NCI-H1694 treated with DMSO at 0.1 percent for 48 hours (cell line): ENCODE data around the gene TOM1L2.

Source experiments
- DNase-seq: peaks from one replicate; lab custom pipeline; 2025; lab: John Stamatoyannopoulos, UW

Gene TOM1L2

DNA sequence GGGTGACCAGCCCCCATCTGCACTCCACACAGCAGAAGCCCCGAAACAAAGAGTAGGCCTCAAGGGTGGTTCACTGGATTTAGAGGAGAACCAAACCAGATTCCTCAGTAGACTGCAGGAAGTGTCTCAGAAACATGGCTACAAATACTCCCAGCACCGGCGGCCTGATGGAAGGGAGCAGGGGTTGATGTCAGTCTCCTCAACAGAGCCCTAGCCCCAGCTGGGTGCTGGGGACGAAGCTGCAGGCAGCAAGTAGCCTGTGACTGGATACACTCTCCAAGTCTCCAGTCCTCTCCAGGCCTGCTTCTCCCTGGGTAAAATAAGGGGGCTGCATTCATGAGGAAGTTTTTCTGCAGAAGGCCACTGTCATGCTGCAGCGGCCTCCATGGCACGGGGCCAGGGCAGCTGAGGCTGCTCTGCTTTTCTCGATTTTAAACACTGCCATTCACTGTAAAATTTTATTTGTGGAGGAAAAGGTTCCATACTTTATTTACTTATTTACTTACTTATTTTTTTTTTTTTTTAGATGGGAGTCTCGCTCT, 98.7 kb downstream of the TOM1L2 start:
- DNase-seq = no peak

DNA sequence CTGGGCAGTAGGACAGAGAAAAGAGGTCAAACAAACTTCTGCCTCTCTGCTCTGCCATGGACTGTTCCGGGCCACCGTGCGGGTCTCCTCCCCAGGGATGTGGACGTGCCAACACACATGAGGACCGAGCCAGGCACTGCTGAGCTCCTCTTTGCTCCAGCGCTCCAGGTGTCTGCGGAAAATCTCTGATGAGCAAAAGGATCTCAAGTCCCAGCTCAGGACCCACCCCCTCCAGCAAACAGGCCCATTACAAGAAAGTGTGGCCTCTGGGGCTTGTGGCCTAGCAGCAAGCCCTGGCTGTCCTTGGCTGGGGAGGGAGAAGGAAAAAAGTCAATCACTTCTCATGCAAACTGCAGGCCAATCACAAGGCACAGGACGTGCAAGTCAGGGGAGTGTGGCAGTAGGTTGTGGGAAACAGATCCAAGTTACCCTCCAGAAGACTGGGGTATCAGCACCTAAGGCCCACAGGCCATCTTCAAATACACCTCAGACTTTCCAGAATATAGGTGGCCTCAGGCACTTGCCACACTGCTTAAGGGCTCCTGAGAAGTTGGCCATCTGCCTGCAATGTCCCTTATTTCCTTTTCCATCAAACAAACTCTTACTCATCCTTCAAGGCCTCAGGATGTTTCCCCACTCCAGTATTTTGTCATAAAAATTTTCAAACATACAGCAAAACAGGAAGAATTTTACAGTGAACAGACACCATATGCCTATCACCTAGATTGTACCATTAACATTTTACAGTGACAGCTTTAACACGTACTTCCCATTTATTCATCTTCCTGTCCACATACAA, 99.5 kb downstream of the TOM1L2 start:
- no peak for DNase-seq

DNA sequence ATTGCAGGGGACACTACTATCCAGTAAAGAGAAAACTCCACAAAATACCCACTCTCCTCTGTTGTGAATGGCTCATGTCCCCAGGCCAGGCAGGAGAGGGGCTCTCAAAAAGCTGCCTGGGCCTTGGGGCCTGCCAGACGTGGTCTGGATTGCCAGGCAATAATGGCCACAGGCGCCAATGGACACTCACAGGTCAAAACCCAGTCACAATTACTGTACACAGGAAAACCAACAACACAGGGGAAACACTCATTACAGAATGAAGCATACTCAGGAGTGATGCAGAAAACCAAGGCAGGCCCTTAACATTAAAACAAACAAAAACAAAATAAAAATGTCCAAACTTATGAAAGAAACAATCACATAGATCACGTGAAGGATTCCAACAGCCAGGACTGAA, 100.3 kb downstream of the TOM1L2 start:
- no peak for DNase-seq

DNA sequence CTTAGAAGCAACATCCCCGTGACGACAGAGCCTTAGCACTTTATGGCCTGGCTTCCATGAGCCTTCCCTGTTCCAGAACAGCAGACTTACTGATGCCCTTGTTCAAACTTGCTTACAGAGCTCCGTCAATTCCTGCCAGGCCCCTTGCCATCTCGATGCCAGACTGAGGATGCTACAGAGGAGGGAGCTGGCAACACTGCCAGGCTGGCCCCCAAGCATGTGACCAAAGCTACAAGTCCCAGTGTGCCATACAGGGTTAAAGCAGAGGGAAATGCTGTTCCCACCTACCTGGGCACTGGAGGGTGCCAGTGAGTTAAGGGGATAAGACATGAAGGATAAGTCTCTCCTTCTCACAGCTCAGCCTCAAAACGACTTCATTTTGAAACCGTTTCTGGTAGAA, 102.0 kb downstream of the TOM1L2 start:
- DNase-seq = no peak

DNA sequence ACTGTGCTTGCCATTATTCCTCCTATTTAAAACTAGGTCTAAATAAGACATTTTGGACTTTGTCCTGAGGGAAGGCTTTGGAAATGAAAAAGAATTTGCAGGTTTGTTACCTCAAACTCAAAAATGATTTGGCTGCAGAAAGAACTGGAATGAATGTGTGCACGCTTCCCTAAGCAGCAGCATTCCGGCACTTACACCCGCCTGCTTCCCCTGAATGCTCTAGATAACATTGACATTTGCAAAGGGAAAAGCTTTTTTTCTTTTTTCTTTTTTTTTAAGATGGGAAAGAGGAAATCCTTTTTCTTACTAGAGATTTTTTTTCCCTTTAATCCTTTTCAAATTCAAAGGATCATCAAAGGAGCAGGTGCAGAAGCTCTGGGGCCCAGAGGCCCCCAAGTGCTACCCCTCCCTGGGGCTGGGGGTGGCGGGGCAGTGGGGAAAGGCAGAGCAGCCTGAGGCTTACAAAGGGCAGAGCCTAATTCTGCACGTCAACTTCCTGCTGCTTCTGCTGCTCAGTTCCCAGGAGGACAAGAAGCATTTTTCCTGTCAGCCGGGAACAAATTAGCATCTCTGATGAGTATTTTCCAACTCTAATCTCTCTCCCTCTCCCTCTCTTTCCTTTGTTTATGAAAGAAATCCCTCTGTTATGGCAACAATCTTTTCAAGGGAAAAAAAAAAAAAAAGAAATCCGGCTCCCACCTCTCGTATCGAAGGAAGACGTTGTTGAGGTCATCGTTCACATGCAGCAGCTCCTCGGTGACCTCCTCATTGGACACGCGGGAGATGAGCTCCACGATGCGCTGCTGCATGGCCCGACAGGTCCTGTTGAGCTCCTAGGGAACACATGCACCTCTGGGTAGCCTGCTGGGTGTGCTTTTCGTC, 103.3 kb downstream of the TOM1L2 start:
- DNase-seq = no peak

DNA sequence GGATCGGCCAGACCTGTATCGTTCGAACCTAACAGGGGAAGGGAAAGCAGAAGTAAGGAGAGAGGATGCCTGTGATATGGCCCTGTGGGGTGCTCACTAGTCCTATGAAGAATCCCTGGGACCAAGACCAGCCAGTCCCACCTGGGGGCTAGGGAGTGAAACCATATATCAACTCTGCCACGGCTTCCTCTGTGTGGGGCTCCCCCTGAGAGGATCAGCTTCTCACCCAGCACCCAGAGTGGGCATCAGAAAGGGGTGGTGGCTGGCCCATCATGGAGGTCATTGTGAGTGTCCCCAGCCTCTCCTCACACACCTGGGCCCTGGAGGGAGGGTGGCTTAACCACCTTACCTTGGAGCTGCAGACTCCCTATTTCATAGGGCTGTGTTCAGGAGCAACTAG, 105.3 kb downstream of the TOM1L2 start:
- DNase-seq = no peak

DNA sequence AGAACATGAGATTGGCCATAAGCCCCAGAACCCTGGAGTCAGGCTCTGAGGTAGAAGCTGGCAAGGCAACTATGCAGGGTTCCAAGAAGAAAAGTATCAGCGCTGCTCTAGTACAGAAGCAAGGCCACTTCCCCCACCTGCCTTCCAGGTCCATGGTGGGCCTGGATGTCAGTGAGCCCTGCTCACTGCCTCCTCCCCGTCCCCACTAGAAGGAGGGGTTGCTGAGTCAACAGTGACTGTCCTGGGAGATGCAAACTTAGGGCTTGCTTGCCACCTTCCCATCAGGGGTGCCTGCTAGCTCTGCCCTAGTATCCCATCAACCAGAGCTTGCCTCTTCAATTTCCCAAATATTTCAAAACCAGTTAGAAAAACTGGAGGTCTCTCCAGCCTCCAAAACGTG, 105.8 kb downstream of the TOM1L2 start:
- no peak for DNase-seq

DNA sequence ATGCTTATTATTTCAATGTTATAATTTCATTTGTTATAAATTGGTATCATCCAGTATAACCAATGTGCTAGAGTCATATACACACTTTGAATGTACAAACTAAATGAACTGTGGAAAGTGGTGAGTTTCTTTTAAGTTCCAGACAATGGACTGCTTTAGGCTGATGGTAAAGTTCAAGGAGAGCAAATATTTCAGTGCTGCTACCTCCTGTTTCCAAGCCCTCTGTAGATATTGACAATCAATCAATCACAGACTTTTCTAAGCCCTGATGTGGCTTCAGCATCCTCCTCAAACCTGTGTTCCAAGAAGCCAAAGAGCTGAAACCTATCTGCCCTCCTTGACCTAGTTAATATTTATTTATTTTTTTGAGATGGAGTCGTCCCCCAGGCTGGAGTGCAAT, 107.2 kb downstream of the TOM1L2 start:
- DNase-seq = no peak

DNA sequence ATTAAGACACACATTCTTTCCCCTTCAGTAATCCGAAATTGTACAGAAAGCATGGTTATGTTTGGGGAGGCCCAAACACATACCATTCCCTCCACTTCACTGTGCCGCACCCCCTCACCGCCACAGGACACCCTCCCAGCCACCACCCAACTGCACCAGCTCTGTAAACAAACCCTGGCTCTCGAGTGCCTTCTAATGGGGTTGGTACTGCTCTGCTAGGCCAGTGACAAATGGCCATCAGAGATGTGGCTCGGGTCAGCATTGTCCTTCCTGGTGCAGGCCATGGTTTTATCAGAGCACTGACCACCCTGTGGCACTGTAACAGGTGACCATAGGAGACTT, 111.5 kb downstream of the TOM1L2 start:
- no peak for DNase-seq

DNA sequence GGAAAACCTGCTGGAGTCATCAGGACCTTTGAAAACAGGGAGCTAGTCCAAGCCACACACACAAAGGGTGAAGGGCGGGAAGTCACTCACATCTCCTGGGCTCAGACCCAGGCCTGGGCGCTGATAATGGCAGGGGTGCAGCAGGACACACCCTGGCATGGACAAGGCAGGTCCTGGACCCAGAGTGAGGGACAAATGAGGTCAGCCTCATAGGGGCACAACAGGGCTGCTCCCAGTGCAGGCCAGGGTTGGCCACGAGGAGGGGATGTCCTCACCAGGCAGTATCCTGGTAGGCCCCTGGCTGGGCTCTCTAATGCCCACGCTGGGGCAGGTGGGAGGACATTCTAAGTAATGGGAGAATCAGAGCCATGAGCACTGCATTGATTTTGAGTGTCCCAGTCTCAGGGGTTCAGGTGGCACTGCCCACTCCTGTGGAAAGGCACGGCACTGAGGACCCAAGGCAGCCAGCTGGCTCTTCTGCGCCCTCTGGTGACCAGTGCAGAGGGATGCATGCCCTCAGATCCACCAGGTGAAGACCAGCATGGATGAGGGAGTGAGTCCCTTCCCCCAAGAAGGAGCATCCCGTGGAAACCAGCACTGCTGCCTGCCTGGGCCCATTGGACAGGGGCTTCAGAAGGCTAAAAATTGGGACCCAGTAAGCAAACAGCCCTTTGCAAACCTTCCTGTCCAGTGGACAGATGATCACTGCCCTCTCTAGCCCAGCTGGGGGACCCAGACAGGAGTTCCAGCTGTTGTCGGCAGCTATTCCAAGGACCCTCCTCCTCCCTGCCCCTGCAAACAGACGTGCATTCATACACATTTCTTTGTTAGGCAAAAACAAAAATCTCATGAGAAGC, 112.1 kb downstream of the TOM1L2 start:
- peak; percentile 45 for DNase-seq

DNA sequence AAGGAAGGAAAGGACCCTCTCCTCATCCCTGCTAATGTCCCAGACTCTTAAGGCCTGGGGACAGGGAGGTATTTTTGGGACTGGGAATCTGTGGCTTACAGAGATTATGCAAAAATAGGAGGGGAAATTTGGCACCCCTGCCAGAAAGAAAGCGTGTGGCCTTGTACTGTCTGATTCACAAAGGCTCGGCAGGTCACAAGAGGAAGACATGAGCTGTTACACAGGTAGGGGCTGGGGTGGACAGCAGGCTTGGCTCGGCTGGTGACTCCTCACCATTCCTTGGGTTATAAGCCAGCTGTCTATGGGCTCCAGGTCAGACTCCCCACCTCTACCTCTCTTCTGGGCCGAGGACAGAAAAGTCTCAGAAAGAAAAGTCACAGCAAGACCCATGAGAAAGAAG, 114.7 kb downstream of the TOM1L2 start:
- no peak for DNase-seq

DNA sequence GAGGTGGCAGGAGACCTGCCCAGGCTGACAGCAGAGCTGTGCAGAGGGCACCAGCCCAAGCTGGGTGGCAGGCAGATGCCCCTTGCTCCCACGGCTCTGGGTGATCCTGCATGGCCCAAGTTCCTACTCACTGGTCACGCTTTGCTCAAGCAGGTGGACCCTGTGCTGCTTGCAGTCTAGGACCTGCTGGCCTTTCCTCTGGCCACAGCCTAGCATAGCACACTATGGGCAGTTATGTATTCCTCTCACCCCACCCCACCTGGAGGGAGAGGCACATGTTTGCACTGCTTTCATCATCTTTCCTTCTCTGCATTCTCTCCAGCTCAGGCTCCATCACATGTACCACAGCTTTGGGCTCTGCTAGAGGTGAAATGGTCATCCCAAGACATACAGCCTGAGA, 115.8 kb downstream of the TOM1L2 start:
- DNase-seq = no peak

DNA sequence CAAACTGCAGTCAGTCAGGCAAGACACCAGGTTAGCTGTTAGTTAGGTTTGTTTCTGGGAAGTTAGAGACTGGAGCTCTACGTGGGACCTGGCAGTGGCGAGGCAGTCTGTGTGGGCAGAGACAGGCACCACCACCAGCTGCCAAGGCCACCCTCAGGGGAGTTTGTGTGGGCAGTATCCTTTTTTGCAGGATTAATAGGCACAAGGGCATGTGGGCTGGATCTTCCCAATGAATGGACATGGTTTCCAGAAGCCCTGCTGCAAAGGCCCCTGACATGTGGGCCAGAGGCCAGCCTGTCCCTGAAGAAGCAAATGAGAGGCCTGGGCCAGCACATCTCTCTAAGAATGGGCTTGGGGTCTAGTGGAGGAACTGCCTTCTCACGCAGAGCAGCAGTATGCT, 116.2 kb downstream of the TOM1L2 start:
- no peak for DNase-seq

DNA sequence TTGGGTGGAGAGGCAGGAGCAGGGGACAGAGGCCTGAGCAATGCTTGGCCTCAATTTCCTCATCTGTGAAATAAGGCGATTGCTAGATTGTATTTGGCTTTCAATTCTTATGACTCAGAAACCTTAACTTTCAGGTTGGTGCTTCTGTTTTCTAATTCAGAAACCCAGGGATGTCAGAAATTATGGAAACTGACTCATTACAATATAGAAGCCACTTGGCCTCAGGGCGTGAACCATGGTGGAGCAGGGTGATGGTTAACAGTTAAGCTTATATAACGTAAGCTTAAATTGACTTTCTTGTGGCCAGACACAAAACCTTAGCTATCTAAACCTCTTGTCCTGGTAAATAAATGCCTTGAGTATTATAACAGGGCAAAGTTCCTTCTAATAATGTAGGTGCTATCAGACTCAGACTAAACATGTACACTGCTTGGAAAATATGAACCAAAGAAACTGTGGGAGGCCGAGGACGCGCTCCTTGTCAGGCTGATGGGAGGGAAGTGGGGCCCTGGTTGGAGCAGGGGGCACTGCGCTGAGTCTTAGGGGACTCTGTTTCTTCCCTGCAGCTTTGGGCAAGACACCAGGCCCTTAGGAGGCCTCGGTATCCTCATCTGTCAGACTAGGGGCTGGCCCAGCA, 118.3 kb downstream of the TOM1L2 start:
- no peak for DNase-seq

DNA sequence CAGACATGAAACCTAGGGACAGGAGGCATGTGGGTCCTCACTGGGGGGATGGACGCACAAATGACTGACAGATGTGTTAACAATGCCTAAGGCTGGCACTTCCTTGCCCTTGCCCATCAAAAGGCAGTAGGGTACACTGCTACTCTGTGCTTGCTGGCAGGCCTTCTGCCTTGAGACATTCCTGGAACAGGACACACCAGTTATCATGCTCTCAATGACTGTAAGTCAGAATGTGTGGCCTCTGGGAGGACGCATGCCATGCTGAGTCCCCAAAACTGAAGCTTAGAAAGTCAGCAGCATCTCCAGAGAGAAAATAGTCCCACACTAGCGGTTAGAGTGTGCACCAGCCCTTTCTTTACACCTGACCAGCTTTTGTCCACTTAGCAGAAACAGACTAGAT, 119.3 kb downstream of the TOM1L2 start:
- DNase-seq = no peak

DNA sequence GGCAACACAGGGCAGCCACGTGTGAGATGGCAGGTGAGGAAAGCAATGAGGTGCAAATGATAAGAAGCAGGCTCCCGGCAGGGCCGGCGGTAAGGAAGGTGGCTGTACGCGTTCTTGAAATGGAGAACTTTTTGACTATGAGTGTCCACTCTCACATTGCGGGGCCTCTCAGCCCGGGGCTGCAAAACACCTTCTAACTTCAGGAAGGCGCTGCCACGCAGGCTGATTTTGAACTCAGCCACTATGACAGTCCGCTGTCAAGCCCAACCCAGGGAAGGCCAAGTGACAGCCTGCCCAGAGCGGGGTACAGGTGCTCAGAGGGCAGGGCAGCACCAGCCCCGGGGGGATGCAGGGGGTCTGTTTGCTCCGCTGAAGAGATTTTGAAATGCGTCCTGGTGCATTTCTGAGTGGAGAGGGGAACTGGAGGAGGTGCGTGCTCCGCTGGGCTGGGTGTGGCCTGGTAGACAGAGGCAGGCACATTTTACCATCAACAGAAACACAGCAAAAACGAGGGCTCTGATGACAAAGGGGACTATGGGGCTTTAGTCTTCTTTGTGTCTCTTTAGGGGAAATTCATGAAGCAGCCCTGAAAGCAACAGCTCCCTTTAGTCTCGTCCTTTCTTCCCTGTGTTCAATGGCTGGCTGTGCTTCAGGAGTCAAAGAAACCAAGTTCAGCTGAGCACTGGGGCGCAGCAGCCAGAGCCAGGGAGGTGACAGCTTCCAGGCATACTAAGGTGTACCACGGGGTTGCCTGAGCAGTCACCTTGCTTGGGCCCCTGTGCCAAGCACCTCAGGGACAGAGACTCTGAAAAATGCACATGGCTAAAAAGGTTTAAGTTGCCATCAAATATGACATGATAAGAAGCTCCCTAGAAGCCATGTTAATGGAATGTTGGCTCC, 120.8 kb downstream of the TOM1L2 start:
- no peak for DNase-seq

DNA sequence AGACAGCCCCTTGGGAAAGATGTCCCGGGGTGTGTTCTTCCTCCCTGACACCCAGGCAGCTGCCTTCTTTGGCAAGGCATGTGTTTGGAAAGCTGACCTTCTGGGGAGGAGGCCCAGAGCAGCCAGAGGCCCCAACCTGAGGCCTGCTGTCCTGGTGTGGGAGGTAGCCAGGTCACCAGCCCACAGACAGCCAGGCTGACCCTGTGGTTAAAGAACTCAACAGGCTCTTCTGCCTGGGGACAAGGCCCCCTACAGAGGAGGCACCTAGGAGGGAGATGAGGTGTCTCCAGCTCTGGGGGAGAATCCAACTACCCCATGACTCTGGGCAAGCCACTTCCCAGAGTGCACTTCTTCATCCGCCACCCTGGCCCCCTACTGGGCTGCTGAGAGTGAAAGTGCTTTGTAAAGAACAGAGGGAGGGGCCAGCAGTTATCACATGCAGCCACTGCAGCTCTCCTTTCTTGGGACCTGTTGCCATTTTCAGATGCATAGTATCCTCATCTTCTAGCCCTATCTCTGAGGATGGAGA, 122.3 kb downstream of the TOM1L2 start:
- DNase-seq = no peak

DNA sequence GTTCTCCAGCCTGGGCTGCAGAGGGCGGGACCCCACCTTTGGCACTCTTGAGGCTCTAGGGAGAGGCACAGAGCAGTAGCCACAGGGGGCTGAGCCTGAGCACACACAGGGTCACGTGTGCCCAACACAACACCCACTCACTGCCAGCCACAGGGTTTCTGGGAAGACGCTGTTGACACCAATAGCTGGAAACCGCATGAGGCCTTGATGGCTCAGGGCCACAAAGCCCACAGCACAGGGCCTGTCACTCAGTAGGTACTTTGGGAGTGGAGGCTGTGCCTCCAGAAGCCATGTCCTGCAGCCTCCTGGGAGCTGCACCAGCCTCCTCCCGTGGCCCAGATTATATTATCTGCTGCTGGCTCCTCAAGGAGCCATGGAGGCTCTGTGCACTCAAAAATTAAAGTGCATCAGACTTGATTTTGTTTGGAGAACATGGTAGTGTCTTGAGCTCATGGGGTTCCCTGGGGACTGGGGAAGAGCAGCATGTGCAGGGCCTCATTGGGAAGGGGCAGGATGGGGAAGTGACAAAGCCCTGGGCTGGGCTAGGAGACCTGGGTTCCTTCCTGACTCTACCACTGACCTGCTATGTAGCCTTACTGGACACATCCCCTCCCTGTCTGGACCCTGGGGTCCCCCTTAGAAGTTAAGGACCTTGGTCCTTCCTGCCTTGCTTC, 122.9 kb downstream of the TOM1L2 start:
- DNase-seq = no peak

DNA sequence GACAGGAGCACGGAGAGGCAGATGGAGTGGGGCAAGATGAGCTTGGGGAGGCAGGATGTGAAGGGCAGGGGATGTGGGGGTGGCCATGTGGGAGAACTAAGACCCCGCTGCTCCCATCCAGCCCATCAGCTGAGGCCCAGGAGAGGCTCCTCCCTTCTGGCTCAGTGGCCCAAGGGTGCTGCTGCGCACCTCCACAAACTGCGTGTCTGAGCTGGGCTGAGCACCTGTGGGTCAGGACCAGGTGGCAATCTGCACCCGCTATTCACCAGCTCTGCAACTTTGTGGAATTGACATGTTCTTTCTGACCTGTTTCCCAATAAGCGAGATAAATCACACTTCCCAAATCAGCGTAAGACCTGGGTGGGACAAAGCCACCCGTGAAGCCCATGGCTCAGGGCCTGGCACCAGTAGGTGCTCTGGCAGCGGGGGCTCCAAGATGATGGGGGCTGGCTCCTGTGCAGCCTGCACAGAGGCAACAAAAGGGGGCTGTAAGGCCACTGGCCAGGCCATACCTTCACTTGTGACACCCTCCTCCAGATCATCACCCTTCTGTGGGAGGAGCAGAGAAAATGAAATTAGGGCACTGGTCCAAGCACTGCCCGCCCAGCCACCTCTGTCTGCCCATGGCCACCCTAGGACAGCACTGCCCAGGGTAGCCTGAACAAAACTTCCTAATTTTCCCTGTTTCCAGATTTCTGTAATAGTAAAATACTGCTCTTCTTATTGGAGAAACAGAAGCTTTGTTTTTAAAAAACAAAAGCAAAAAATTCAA, 123.7 kb downstream of the TOM1L2 start:
- no peak for DNase-seq
